Measurements from ENCODE around the gene NR3C2. TPM values are rescaled to one million over a fixed set of nuclear protein-coding genes. Genes with fewer than 3 reads are reported as not detected.

NR3C2 gene
- 25.9 TPM for total RNA-seq
- long read RNA-seq, full-length matches to known transcripts, result 4 of 15 reads
- long read RNA-seq, partial matches to known transcripts, result 4 of 15 reads
- long read RNA-seq, other reads (novel, unspliced or antisense), result 7 of 15 reads

DNA sequence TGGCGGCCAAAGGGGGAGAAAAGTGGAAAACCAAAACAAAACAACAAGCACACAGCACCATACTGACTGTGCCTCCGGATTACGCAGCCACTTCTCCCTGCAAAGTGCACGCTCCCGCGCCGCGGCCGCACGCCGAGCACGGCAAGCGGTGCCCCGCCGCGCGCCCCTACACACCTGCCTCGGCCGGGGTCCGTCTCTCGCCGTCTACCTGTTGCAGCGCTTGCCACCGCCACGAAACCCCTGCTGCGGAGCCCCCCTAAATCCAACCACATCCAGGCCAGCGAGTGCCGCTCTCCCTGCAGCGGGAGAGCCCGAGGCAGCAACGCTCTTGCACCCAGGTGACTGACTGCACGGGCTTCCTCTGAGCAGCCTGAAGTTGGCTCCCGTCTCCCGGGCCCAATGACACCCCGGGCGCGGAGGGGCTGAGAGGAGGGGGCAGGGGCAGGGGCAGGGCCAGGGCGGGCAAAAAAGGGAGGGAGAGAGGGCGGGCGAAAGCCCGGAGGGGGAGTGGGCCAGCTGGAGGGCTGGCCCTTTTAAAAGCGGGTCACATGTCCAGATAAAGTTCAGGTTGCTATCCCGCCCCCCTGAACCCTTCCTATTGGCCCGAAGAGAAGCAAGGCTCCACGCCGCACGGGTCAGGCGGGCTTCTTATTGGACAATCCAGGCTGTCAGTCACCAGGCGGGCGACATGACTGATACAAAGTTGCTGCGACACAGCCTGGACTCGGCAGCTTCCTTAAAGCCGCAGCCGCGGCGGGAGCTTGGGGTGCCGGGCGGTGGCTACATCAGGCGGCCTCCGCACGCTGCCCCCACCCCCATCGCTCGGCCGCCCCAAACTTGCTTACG, at the start of gene NR3C2:
TSS of gene NR3C2 (minus strand) at position 429 of the 846 bp plus-strand sequence.
- H3K9me3 ChIP-seq, result no peaks in the 10 kb centered on the region
- TF ChIP-seq, protein P1, sequence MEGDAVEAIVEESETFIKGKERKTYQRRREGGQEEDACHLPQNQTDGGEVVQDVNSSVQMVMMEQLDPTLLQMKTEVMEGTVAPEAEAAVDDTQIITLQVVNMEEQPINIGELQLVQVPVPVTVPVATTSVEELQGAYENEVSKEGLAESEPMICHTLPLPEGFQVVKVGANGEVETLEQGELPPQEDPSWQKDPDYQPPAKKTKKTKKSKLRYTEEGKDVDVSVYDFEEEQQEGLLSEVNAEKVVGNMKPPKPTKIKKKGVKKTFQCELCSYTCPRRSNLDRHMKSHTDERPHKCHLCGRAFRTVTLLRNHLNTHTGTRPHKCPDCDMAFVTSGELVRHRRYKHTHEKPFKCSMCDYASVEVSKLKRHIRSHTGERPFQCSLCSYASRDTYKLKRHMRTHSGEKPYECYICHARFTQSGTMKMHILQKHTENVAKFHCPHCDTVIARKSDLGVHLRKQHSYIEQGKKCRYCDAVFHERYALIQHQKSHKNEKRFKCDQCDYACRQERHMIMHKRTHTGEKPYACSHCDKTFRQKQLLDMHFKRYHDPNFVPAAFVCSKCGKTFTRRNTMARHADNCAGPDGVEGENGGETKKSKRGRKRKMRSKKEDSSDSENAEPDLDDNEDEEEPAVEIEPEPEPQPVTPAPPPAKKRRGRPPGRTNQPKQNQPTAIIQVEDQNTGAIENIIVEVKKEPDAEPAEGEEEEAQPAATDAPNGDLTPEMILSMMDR (IDR thresholded peaks at IDR 0.05), result no peak
- H3K4me1 ChIP-seq, result peaks cover 22% of the 10 kb centered on the region
- peak within 1 kb of the TSS; percentile 94 for H3K4me3 ChIP-seq
- peak within 1 kb of the TSS; percentile 97 for H3K27ac ChIP-seq
- no peaks in the 10 kb centered on the region for H3K27me3 ChIP-seq
- DNase-seq (peak; percentile 98), ATAC-seq (peak; percentile 91)
- H3K36me3 ChIP-seq, result no peaks in the 10 kb centered on the region
- intact Hi-C loops (cut with DNase I), result no loop called here

- Histone ChIP-seq H3K4me3 (no peak overlapping the region), H3K27me3 (no peaks in the 10 kb centered on the region), H3K4me1 (no peaks in the 10 kb centered on the region), H3K27ac (no peak overlapping the region), H3K9me3 (no peaks in the 10 kb centered on the region), H3K36me3 (no peaks in the 10 kb centered on the region)
- DNase-seq (no peak), ATAC-seq (no peak)
- TF ChIP-seq, protein P1 (IDR thresholded peaks at IDR 0.05), result no peak
- intact Hi-C loops (cut with DNase I), result no loop called here
These were observed 45.0 kb upstream of the NR3C2 start for GRCh38 chr4:148487181-148487580.

- Histone ChIP-seq H3K36me3 (no peaks in the 10 kb centered on the region), H3K27me3 (no peaks in the 10 kb centered on the region), H3K4me1 (no peaks in the 10 kb centered on the region), H3K4me3 (no peak overlapping the region), H3K9me3 (no peaks in the 10 kb centered on the region), H3K27ac (no peak overlapping the region)
- DNase-seq (no peak), ATAC-seq (no peak)
- intact Hi-C loops (cut with DNase I), result no loop called here
- TF ChIP-seq, protein P1 (IDR thresholded peaks at IDR 0.05), result no peak
These were observed 39.4 kb upstream of the NR3C2 start for GRCh38 chr4:148481636-148482035.

DNA sequence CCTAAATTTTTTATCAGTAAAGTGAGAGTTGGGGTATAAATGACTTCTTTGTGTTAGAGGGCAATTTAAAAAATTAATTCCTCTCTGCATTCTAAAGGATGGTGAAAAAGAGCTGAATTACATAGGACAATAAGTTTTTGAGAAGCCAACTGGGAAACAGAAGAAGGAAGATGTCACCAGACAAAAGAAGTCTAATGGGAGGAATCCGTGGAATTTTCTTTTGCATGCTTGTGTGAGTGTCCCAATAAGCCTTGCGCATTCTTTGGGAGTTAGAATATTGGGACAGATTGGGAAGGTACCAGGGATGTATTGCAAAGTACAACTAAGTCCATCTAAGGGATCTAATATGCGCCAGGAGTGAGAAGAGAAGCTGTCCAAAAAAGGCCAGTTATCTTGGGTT, 35.1 kb upstream of the NR3C2 start:
- Histone ChIP-seq H3K27me3 (no peaks in the 10 kb centered on the region), H3K36me3 (no peaks in the 10 kb centered on the region), H3K27ac (no peak overlapping the region), H3K9me3 (no peaks in the 10 kb centered on the region), H3K4me1 (no peaks in the 10 kb centered on the region), H3K4me3 (no peak overlapping the region)
- intact Hi-C loops (cut with DNase I), result no loop called here
- no peak for DNase-seq
- TF ChIP-seq, protein P1 (IDR thresholded peaks at IDR 0.05), result no peak
- ATAC-seq, result no peak

- TF ChIP-seq, protein P1 (IDR thresholded peaks at IDR 0.05), result no peak
- intact Hi-C loops (cut with DNase I), result no loop called here
- no peaks in the 10 kb centered on the region for H3K4me1 ChIP-seq
- DNase-seq (no peak), ATAC-seq (no peak)
- no peak overlapping the region for H3K4me3 ChIP-seq
- H3K9me3 ChIP-seq, result no peaks in the 10 kb centered on the region
- H3K27me3 ChIP-seq, result no peaks in the 10 kb centered on the region
- H3K27ac ChIP-seq, result no peak overlapping the region
- no peaks in the 10 kb centered on the region for H3K36me3 ChIP-seq
These were observed 27.7 kb upstream of the NR3C2 start for GRCh38 chr4:148469938-148470337.
